ENCODE results near the gene MSI2. TPM values are rescaled to one million over a fixed set of nuclear protein-coding genes. Genes with fewer than 3 reads are reported as not detected.

Gene MSI2
- total RNA-seq, 2 experiments from 2014 or later: 117 to 120 TPM

DNA sequence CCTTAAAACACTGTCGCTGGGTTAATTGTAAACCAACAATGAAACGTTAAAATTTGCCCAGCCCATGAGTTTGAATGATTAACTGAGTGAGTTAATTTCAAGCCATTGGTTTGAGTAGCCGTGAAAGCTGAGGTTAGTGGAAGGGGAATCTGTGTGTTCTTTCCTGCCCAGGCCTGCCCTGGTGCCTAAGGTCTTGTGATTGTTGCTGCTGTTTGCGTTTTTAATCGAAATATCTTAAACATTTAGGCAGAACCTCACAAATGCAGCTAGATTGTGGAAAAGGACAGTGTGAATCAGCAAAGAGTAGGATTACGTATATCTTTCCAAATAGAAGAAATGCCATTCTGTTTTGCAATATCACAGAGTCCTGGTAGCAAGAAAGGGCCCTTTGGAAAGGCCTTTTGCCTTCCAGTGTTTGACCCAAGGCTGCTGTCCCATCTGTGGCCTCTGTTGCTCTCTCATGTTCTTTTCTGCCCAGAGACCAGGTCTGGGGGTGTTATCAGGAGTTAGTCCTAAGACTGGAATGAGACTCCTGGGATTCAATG lies 113.8 kb downstream of the MSI2 start:
- peaks cover 14% of the 10 kb centered on the region for H3K4me1 Mint-ChIP-seq
- CTCF ChIA-PET: no interaction called here
- peaks cover 20% of the 10 kb centered on the region for H3K36me3 Mint-ChIP-seq
- ATAC-seq (no peak), DNase-seq (no peak)
- H3K27ac Mint-ChIP-seq: no peak overlapping the region
- H3K27me3 Mint-ChIP-seq: no peaks in the 10 kb centered on the region
- peaks cover 6% of the 10 kb centered on the region for H3K9me3 Mint-ChIP-seq (ENCODE audit: low read depth)
- H3K4me3 Mint-ChIP-seq: no peak overlapping the region

DNA sequence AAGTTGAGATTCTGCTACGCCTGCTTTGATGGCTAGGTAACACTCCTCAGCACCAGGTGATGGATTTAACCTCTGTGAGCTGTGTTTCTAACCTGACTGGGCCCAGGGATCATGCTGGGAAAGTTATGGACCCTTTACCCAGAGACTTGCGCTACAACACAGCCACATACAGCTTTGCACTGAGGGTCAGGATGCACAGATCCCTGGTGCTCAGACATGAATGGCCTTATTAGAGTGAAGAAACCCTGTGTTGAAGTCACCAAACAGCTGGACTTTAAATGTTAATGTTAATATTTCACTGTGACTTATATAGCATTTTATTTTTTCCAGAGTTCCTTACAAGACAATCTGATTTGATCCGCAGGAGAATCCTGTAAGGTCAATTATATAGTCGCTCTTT lies 114.3 kb downstream of the MSI2 start:
- peaks cover 22% of the 10 kb centered on the region for H3K36me3 Mint-ChIP-seq
- H3K27me3 Mint-ChIP-seq: no peaks in the 10 kb centered on the region
- peaks cover 6% of the 10 kb centered on the region for H3K9me3 Mint-ChIP-seq (ENCODE audit: low read depth)
- CTCF ChIA-PET: no interaction called here
- ATAC-seq (no peak), DNase-seq (no peak)
- H3K4me1 Mint-ChIP-seq: peaks cover 14% of the 10 kb centered on the region
- H3K4me3 Mint-ChIP-seq: no peak overlapping the region
- no peak overlapping the region for H3K27ac Mint-ChIP-seq

DNA sequence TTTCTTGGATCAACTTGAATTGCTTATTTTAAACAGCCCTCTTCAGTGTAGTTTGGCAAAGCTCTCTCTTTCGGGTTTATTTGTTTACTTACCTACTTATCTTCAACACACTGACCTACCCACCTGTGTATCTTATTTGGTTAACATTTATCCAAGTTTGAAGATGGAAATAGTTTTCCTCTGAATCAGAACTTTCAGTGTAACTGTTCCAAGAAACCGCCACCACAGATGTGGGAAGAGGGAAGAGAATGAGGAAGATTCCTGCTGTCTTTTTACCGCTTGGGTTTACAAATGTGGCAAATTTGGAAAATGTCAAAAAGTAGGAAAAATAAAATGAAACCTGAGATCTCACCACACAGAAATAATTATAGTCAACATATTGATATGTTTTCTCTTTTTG lies 115.8 kb downstream of the MSI2 start:
- CTCF ChIA-PET: interaction anchor here (0.6 to 1.5 kb wide), 2 partner anchors 128 to 142 kb away, joined by 3 to 4 read pairs; no protein-coding TSS in a partner anchor
- no peak for ATAC-seq
- peaks cover 26% of the 10 kb centered on the region for H3K36me3 Mint-ChIP-seq
- no peak overlapping the region for H3K27ac Mint-ChIP-seq
- DNase-seq: no peak
- H3K27me3 Mint-ChIP-seq: no peaks in the 10 kb centered on the region
- peaks cover 14% of the 10 kb centered on the region for H3K4me1 Mint-ChIP-seq
- H3K9me3 Mint-ChIP-seq (ENCODE audit: low read depth): peaks cover 6% of the 10 kb centered on the region
- no peak overlapping the region for H3K4me3 Mint-ChIP-seq

DNA sequence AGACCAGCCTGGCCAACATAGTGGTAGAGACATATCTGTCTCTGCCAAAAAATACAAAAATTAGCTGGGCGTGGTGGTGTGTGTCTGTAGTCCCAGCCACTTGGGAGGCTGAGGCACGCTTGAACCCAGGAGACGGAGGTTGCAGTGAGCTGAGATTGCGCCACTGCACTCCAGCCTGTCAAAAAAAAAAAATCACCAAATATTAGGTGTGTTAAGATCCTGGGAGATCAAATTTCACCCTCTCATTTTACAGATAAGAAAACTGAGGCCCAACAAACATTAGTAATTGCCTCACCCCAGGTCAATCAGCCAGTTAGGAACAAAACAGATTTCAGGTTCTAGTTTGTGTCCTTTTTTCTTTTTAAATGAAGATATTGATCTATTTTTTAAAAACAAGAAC lies 116.7 kb downstream of the MSI2 start:
- Mint-ChIP-seq H3K4me1 (peaks cover 13% of the 10 kb centered on the region), H3K27me3 (no peaks in the 10 kb centered on the region)

DNA sequence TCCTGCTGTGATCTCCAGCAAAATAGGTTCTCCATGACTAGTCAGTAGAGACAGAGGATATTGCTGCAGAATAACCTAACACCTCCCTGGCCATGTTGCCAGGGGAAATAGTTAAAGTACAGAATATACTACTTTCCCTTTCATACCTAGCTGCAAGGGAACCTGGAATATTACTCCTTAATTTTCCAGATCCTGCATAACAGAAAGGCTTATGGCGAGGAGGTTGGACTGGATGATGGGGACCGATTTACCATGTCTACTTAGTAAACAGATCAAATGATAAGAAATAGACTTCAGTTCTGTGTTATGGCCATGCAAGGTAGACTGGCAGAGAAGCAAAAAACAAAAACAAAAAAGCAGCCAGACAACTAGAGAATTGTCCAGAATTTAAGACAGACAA lies 117.4 kb downstream of the MSI2 start:
- no peaks in the 10 kb centered on the region for H3K27me3 Mint-ChIP-seq
- no peak overlapping the region for H3K4me3 Mint-ChIP-seq
- CTCF ChIA-PET: no interaction called here
- H3K9me3 Mint-ChIP-seq (ENCODE audit: low read depth): peaks cover 6% of the 10 kb centered on the region
- H3K4me1 Mint-ChIP-seq: peaks cover 9% of the 10 kb centered on the region
- ATAC-seq (no peak), DNase-seq (no peak)
- H3K36me3 Mint-ChIP-seq: peaks cover 26% of the 10 kb centered on the region
- H3K27ac Mint-ChIP-seq: no peak overlapping the region

More for the DNA sequence above, 116.7 kb downstream of the MSI2 start:
- H3K36me3 Mint-ChIP-seq: peaks cover 26% of the 10 kb centered on the region
- no peak overlapping the region for H3K27ac Mint-ChIP-seq
- DNase-seq (no peak), ATAC-seq (no peak)
- H3K9me3 Mint-ChIP-seq (ENCODE audit: low read depth): peaks cover 6% of the 10 kb centered on the region
- CTCF ChIA-PET: no interaction called here
- no peak overlapping the region for H3K4me3 Mint-ChIP-seq

DNA sequence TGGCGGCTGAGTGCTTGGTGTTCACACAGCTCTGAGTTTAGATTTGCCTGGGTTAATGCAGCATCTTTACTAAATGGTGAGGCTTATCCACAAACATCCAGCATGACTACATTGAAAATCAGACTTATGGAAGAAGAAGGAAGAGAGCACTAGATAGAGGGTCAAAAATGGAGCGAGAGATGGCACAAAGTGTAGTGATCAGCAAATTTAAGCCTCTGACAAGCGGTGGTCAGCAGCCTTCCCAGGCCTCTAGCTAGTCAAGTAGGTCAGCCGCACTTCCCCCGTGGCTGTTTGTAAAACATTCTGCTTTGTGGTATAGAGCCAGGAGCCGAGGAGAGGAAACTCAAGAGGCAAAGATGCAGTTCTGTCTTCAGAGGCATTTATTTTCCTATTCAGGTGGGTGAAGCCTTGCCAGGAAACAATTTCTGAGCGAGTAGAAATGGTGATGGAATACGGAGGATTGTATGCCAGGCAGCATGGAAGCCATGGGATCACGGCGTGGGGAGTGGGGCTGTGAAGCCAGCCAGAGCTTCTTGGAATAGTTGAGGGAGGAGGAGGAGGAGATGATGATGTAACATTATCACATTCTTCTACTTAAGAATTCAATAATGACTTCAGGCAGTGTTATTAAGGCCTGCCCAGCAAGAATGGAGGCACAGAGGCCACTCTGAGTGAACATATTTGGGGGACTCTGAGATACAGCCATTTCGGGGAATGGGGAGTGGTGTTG lies 118.9 kb downstream of the MSI2 start:
- no peak for DNase-seq
- Mint-ChIP-seq H3K4me1 (peaks cover 4% of the 10 kb centered on the region), H3K27ac (no peak overlapping the region), H3K4me3 (no peak overlapping the region), H3K36me3 (peaks cover 26% of the 10 kb centered on the region), H3K9me3 (ENCODE audit: low read depth) (peaks cover 6% of the 10 kb centered on the region), H3K27me3 (no peaks in the 10 kb centered on the region)
- CTCF ChIA-PET: no interaction called here
- ATAC-seq: no peak

DNA sequence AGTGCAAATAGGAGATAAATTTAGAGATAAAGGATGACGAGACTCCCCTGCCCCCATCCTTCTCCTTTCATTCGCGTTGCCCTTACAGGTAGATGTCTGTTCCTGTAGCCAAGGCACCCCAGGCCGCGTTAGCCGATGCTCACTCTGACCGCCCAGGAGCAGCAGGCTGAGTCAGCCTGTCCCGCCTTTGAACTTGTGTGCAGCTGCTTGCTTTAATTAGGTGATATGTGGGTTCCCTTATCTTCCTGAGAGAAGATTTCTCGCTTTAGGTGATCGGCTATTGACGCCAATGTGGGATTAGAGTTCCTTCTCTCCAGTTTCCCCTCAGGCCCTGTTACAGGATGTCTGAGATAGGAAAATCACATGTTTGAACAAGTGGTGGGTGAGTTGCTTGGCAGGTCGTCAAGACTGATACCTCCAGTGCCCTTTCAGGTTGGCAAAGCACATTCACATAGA lies 119.5 kb downstream of the MSI2 start:
- no peak overlapping the region for H3K27ac Mint-ChIP-seq
- H3K36me3 Mint-ChIP-seq: peaks cover 26% of the 10 kb centered on the region
- CTCF ChIA-PET: no interaction called here
- peaks cover 4% of the 10 kb centered on the region for H3K4me1 Mint-ChIP-seq
- H3K4me3 Mint-ChIP-seq: no peak overlapping the region
- H3K9me3 Mint-ChIP-seq (ENCODE audit: low read depth): peaks cover 6% of the 10 kb centered on the region
- ATAC-seq (no peak), DNase-seq (no peak)
- no peaks in the 10 kb centered on the region for H3K27me3 Mint-ChIP-seq

DNA sequence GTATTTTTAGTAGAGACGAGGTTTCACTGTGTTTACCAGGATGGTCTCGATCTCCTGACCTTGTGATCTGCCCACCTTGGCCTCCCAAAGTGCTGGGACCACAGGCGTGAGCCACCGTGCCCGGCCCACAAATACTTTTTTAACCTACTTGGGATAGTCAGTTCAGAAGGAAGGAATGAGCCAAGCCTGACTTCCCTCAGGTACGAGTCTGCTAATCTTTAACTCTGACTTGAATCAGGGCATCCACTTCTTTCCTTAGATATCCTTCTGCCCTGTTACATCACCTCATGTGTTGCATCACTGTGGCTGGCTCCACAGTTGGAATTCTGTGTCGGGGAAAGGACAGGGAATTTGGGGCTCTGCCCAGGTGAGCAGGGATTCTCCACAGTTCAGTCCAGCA lies 120.8 kb downstream of the MSI2 start:
- CTCF ChIA-PET: no interaction called here
- DNase-seq (no peak), ATAC-seq (no peak)
- Mint-ChIP-seq H3K27ac (no peak overlapping the region), H3K36me3 (peaks cover 28% of the 10 kb centered on the region), H3K9me3 (ENCODE audit: low read depth) (peaks cover 6% of the 10 kb centered on the region), H3K4me3 (no peak overlapping the region), H3K27me3 (no peaks in the 10 kb centered on the region), H3K4me1 (peaks cover 4% of the 10 kb centered on the region)

DNA sequence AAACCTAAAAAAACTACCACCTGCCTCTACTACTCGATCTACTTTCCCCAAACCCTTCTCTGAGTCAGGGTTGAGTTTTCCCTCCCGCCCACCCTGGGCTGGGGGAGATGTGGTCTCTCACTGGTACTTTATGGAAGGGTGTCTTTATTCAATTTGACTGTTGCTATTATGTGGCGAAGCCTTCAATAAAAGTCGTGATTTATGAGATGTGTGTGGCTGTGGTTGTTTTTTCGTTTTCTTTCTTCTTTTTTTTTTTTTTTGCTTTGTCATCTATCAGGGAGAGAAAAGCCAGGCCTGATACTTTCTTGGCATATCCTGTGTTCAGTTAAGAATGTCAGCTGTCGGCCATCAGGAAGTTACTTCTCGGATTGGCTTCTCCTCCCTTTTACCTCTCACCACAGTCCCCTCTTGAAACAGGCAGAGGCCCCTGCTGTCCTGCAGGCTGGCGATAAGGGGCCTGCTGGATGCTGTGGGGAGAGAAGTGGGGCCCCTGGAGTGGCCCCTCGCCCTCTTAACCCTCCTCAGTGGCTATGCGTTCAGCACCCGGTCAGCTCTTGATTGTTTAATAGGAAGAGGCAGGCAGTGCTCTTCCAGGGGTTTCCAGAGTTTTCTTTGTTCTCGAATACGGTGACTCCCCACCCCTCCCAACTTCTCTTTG lies 123.0 kb downstream of the MSI2 start:
- CTCF ChIA-PET: no interaction called here
- DNase-seq: no peak
- Mint-ChIP-seq H3K4me3 (no peak overlapping the region), H3K36me3 (peaks cover 24% of the 10 kb centered on the region), H3K27me3 (no peaks in the 10 kb centered on the region), H3K4me1 (peaks cover 4% of the 10 kb centered on the region), H3K9me3 (ENCODE audit: low read depth) (peaks cover 2% of the 10 kb centered on the region), H3K27ac (no peak overlapping the region)
- ATAC-seq: no peak

DNA sequence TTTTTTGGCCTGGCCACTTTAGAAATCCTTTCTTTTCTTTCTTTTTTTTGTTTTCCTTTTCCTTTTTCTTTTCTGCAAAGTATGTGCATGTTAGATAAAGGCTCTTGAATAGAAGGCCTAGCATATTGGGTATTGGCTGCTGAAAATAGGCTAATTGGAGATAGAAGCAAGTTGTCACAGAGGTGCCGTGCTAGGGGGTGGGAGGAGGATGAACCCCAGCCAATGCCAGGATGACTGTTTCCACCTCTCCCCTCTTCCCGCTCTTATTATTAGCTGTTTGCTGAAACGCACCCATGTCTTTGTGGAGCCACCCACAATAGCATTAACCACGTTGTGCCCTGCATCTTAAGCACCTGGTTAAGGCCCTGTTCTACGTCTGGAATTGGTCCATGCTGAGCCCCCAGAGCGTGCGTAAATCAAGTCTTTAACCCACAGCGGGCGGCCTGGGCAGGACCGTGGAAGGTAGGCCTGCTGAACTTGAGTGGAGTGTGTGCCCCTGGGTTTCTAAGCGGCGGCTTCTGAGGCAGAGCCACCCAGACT lies 123.6 kb downstream of the MSI2 start:
- ATAC-seq: no peak
- Mint-ChIP-seq H3K9me3 (ENCODE audit: low read depth) (peaks cover 6% of the 10 kb centered on the region), H3K4me1 (peaks cover 4% of the 10 kb centered on the region), H3K27me3 (no peaks in the 10 kb centered on the region), H3K4me3 (no peak overlapping the region), H3K27ac (no peak overlapping the region), H3K36me3 (peaks cover 26% of the 10 kb centered on the region)
- no peak for DNase-seq
- CTCF ChIA-PET: no interaction called here

DNA sequence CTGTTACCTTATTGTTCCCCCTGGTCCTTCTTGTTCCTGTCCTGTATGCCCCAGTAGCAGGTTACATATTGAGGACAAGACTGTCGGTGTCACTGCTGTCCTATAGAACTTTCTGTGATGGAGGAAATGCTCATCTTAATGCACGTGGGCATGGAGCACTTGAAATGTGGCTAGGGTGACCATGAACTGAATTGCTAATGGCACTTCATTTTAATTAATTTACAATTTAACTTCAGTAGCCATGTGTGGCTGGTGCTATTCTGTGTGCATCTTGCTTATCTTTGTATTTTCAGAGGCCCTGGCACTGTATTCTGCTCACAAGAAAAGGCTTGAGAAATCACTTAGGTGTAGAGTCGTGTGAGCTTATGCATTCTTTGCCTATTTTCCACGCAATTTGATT lies 125.2 kb downstream of the MSI2 start:
- peaks cover 4% of the 10 kb centered on the region for H3K4me1 Mint-ChIP-seq
- no peaks in the 10 kb centered on the region for H3K27me3 Mint-ChIP-seq
- H3K27ac Mint-ChIP-seq: no peak overlapping the region
- ATAC-seq (no peak), DNase-seq (no peak)
- no peak overlapping the region for H3K4me3 Mint-ChIP-seq
- H3K36me3 Mint-ChIP-seq: peaks cover 32% of the 10 kb centered on the region
- peaks cover 6% of the 10 kb centered on the region for H3K9me3 Mint-ChIP-seq (ENCODE audit: low read depth)
- CTCF ChIA-PET: no interaction called here

DNA sequence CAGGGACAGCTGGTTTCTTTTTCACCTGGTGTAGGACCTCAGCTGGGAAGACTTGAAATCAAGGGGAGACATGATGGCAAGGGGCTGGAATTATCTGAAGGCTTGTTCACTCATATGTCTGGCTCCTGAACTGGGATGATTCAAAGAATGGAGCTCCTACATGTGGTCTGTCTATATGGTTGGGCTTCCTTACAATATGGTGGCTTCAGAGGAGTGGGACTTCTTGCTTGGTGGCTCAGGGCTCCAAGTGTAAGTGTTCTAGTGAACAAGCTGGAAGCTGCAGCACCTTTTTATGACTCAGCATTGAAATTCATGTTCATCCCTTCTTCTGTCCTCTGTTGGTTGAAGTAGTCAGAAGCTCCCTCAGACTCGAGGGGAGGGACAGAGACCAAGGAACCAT lies 127.9 kb downstream of the MSI2 start:
- Mint-ChIP-seq H3K4me1 (no peaks in the 10 kb centered on the region), H3K9me3 (ENCODE audit: low read depth) (peaks cover 18% of the 10 kb centered on the region), H3K4me3 (no peak overlapping the region), H3K27me3 (no peaks in the 10 kb centered on the region), H3K36me3 (peaks cover 55% of the 10 kb centered on the region), H3K27ac (no peak overlapping the region)
- CTCF ChIA-PET: no interaction called here
- DNase-seq: no peak
- no peak for ATAC-seq

DNA sequence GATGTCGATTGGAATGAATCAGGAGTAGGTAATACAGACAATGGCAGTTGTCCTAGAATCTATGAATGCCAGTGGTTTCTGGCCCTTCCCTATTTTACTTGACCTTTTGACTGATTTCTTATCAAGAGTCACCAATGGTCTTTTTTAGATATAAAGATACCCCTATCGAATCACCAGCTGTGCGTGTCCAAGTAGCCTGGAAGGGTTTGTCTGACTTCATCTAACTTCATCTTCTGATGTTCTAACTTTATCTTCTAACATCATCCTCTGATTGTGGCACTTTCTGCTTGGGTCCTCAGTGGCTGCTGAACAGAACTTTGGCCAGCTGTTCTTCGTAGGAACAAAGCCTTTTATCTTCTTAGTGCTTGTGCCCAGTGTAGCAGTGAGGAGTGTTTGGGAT lies 129.7 kb downstream of the MSI2 start:
- Mint-ChIP-seq H3K4me1 (no peaks in the 10 kb centered on the region), H3K27ac (no peak overlapping the region), H3K9me3 (ENCODE audit: low read depth) (peaks cover 18% of the 10 kb centered on the region), H3K4me3 (no peak overlapping the region), H3K36me3 (peaks cover 63% of the 10 kb centered on the region), H3K27me3 (no peaks in the 10 kb centered on the region)
- DNase-seq (no peak), ATAC-seq (no peak)
- CTCF ChIA-PET: no interaction called here

DNA sequence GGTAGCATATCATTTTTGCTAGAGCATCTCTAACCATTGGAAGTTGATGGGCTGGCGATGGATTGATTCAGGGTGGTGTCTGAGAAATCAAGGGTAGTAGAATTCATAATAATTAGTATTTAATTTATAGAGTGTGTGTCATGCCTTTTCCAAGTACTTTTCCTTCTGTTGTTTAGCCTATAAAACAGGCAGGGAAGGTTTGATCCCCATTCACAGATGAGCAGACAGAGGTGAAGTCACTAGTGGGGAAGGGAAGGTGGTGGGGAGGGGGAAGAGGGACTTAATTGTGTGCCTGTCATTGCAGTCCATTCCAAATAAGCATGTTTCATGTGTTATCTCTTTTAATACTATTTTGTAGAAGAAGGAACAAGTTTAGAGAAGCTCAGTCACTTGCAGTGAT lies 131.3 kb downstream of the MSI2 start:
- Mint-ChIP-seq H3K36me3 (peaks cover 68% of the 10 kb centered on the region), H3K4me3 (no peak overlapping the region), H3K27ac (no peak overlapping the region), H3K27me3 (no peaks in the 10 kb centered on the region), H3K9me3 (ENCODE audit: low read depth) (peaks cover 18% of the 10 kb centered on the region), H3K4me1 (no peaks in the 10 kb centered on the region)
- CTCF ChIA-PET: no interaction called here
- no peak for ATAC-seq
- DNase-seq: no peak

Data from activated CD8-positive, alpha-beta memory T cell treated with anti-CD3 and anti-CD28 coated beads, Interleukin-2, amount 10 ng/mL, durations not matched to agents 7 days and 5 days (primary cell).